Glutamatergic neuron (in vitro differentiated cells): ENCODE data around the gene NFYB. TPM values are rescaled to one million over a fixed set of nuclear protein-coding genes. Genes with fewer than 3 reads are reported as not detected.

Experiments
- DNase-seq: peaks from one replicate; pipeline ENCODE4 v3.0.0; 2022
- H3K27ac Mint-ChIP-seq: one replicate; pipeline ENCODE4 v1.8.0; 2020; ENCODE audit warnings: mild to moderate bottlenecking, mixed read lengths, inconsistent platforms; ENCODE audit not compliant: unreplicated experiment
- H3K27me3 Mint-ChIP-seq: one replicate; pipeline ENCODE4 v1.8.0; 2020; ENCODE audit warnings: mild to moderate bottlenecking, moderate library complexity, mixed read lengths, inconsistent platforms; ENCODE audit not compliant: unreplicated experiment
- H3K36me3 Mint-ChIP-seq: one replicate; pipeline ENCODE4 v1.8.0; 2020; ENCODE audit warnings: mild to moderate bottlenecking, mixed read lengths, inconsistent platforms; ENCODE audit not compliant: unreplicated experiment
- H3K4me1 Mint-ChIP-seq: one replicate; pipeline ENCODE4 v1.8.0; 2020; ENCODE audit warnings: mild to moderate bottlenecking, low read depth, mixed read lengths, inconsistent platforms; ENCODE audit not compliant: unreplicated experiment
- H3K4me3 Mint-ChIP-seq: one replicate; pipeline ENCODE4 v1.8.0; 2020; ENCODE audit warnings: mild to moderate bottlenecking, mixed read lengths, inconsistent platforms; ENCODE audit not compliant: unreplicated experiment
- H3K9me3 Mint-ChIP-seq: one replicate; pipeline ENCODE4 v1.8.0; 2020; ENCODE audit warnings: mild to moderate bottlenecking, moderate library complexity, mixed read lengths, inconsistent platforms; ENCODE audit not compliant: unreplicated experiment
- CTCF ChIP-seq: fragments of 200-600 bp; sonication (generic); IDR thresholded peaks from one replicate; pipeline ENCODE4 v1.5.0; 2021; ENCODE audit not compliant: partially characterized antibody, unreplicated experiment
- total RNA-seq: library from RNA; stranded (reverse); fragmentation: NEBNext Ultra II Directional; extraction: Animal tissue kit (Norgen Biotek cat#: 25700); gene quantifications from one replicate; pipeline ENCODE4 v1.2.1, GENCODE V29; 2021; ENCODE audit not compliant: unreplicated experiment

Gene NFYB
- total RNA-seq, 1 donor from 2014 or later, result 17.1 TPM

- Mint-ChIP-seq H3K36me3 (no peaks in the 10 kb centered on the region), H3K4me1 (no peaks in the 10 kb centered on the region), H3K9me3 (no peaks in the 10 kb centered on the region), H3K4me3 (no peak overlapping the region), H3K27ac (no peak overlapping the region), H3K27me3 (no peaks in the 10 kb centered on the region)
- DNase-seq, result no peak
- no peak for TF ChIP-seq CTCF
Observed at GRCh38 chr12:104095289-104095688, 42.7 kb downstream of the NFYB start.

- no peaks in the 10 kb centered on the region for H3K9me3 Mint-ChIP-seq
- no peak for DNase-seq
- no peak for TF ChIP-seq CTCF
- no peak overlapping the region for H3K4me3 Mint-ChIP-seq
- no peak overlapping the region for H3K27ac Mint-ChIP-seq
- no peaks in the 10 kb centered on the region for H3K27me3 Mint-ChIP-seq
- H3K36me3 Mint-ChIP-seq, result no peaks in the 10 kb centered on the region
- H3K4me1 Mint-ChIP-seq, result no peaks in the 10 kb centered on the region
Observed at GRCh38 chr12:104094284-104094683, 43.7 kb downstream of the NFYB start.

GRCh38 chr12:104091136-104091535, 46.9 kb downstream of the NFYB start:
- H3K4me1 Mint-ChIP-seq, result no peaks in the 10 kb centered on the region
- H3K4me3 Mint-ChIP-seq, result no peak overlapping the region
- TF ChIP-seq CTCF, result no peak
- H3K27ac Mint-ChIP-seq, result no peak overlapping the region
- no peak for DNase-seq
- H3K36me3 Mint-ChIP-seq, result no peaks in the 10 kb centered on the region
- no peaks in the 10 kb centered on the region for H3K9me3 Mint-ChIP-seq
- H3K27me3 Mint-ChIP-seq, result no peaks in the 10 kb centered on the region

GRCh38 chr12:104090685-104091084, 47.3 kb downstream of the NFYB start:
- Mint-ChIP-seq H3K27me3 (no peaks in the 10 kb centered on the region), H3K27ac (no peak overlapping the region), H3K36me3 (no peaks in the 10 kb centered on the region), H3K9me3 (no peaks in the 10 kb centered on the region), H3K4me1 (no peaks in the 10 kb centered on the region), H3K4me3 (no peak overlapping the region)
- DNase-seq, result no peak
- TF ChIP-seq CTCF, result no peak

DNA sequence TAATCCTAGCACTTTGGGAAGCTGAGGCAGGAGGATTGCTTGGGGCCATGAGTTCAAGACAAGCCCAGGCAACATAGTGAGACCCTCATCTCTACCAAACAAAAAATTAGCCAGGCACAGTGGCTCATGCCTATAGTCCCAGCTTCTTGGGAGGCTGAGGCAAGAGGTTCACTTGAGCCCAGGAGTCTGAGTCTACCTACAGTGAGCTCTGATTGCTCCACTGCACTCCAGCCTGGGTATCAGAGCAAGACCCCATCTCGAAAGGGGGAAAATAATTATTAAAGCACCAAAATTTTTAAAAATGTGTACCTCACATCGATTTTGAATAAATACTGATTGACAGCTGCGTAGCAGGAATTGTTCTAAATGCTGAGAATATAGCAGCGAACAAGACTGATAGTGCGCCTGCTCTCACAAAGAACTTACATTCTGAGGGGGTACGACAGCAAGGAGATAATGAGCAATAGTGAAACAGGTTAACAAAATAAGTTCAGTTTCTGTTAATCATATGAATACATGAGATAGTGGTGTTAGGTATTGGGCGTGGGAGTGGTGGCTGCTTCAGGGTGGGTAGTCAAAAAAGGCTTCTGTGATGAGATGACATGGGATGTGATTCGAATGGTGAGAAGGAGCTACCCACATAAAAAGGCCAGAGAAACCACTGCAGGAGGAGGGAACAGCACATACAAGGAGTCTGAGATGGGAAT, 54.1 kb downstream of the NFYB start:
- no peak for DNase-seq
- Mint-ChIP-seq H3K4me3 (no peak overlapping the region), H3K9me3 (no peaks in the 10 kb centered on the region), H3K27me3 (no peaks in the 10 kb centered on the region), H3K4me1 (no peaks in the 10 kb centered on the region), H3K27ac (no peak overlapping the region), H3K36me3 (no peaks in the 10 kb centered on the region)
- TF ChIP-seq CTCF, result no peak
